ENCODE results near the gene LRRC2. TPM values are rescaled to one million over a fixed set of nuclear protein-coding genes. Genes with fewer than 3 reads are reported as not detected.

LRRC2 gene
- total RNA-seq, 1 donor from 2014 or later = 0.26 TPM

- H3K4me3 ChIP-seq (ENCODE audit: low read depth, low read length) = no peak overlapping the region
- no peaks in the 10 kb centered on the region for H3K36me3 ChIP-seq (ENCODE audit: control insufficient read depth, insufficient read depth, low read length)
- FAIRE-seq (no peak), DNase-seq (ENCODE audit: low read depth) (no peak)
- H3K27me3 ChIP-seq (ENCODE audit: control insufficient read depth, insufficient read depth, low read length) = peaks cover 3% of the 10 kb centered on the region
- no peak for TF ChIP-seq CTCF (IDR thresholded peaks at IDR 0.05; ENCODE audit: insufficient read depth, low read length, severe bottlenecking)
Observed at GRCh38 chr3:46479696-46480095, 86.4 kb downstream of the LRRC2 start.

GRCh38 chr3:46479021-46479420 lies 87.1 kb downstream of the LRRC2 start:
- peaks cover 3% of the 10 kb centered on the region for H3K27me3 ChIP-seq (ENCODE audit: control insufficient read depth, insufficient read depth, low read length)
- H3K36me3 ChIP-seq (ENCODE audit: control insufficient read depth, insufficient read depth, low read length) = no peaks in the 10 kb centered on the region
- FAIRE-seq (no peak), DNase-seq (ENCODE audit: low read depth) (no peak)
- TF ChIP-seq CTCF (IDR thresholded peaks at IDR 0.05; ENCODE audit: insufficient read depth, low read length, severe bottlenecking) = no peak
- no peak overlapping the region for H3K4me3 ChIP-seq (ENCODE audit: low read depth, low read length)

- Histone ChIP-seq H3K36me3 (ENCODE audit: control insufficient read depth, insufficient read depth, low read length) (no peaks in the 10 kb centered on the region), H3K4me3 (ENCODE audit: low read depth, low read length) (no peak overlapping the region), H3K27me3 (ENCODE audit: control insufficient read depth, insufficient read depth, low read length) (peaks cover 3% of the 10 kb centered on the region)
- TF ChIP-seq CTCF (IDR thresholded peaks at IDR 0.05; ENCODE audit: insufficient read depth, low read length, severe bottlenecking) = no peak
- FAIRE-seq (no peak), DNase-seq (ENCODE audit: low read depth) (no peak)
Observed at GRCh38 chr3:46478341-46478740, 87.8 kb downstream of the LRRC2 start.

- Histone ChIP-seq H3K36me3 (ENCODE audit: control insufficient read depth, insufficient read depth, low read length) (no peaks in the 10 kb centered on the region), H3K27me3 (ENCODE audit: control insufficient read depth, insufficient read depth, low read length) (peaks cover 4% of the 10 kb centered on the region), H3K4me3 (ENCODE audit: low read depth, low read length) (no peak overlapping the region)
- no peak for DNase-seq (ENCODE audit: low read depth)
- no peak for FAIRE-seq
- no peak for TF ChIP-seq CTCF (IDR thresholded peaks at IDR 0.05; ENCODE audit: insufficient read depth, low read length, severe bottlenecking)
Observed at GRCh38 chr3:46477756-46478155, 88.3 kb downstream of the LRRC2 start.

GRCh38 chr3:46477145-46477544 lies 89.0 kb downstream of the LRRC2 start:
- Histone ChIP-seq H3K4me3 (ENCODE audit: low read depth, low read length) (no peak overlapping the region), H3K36me3 (ENCODE audit: control insufficient read depth, insufficient read depth, low read length) (no peaks in the 10 kb centered on the region), H3K27me3 (ENCODE audit: control insufficient read depth, insufficient read depth, low read length) (peaks cover 7% of the 10 kb centered on the region)
- no peak for FAIRE-seq
- TF ChIP-seq CTCF (IDR thresholded peaks at IDR 0.05; ENCODE audit: insufficient read depth, low read length, severe bottlenecking) = no peak
- no peak for DNase-seq (ENCODE audit: low read depth)

GRCh38 chr3:46472736-46473135 lies 93.4 kb downstream of the LRRC2 start:
- H3K36me3 ChIP-seq (ENCODE audit: control insufficient read depth, insufficient read depth, low read length) = no peaks in the 10 kb centered on the region
- peaks cover 7% of the 10 kb centered on the region for H3K27me3 ChIP-seq (ENCODE audit: control insufficient read depth, insufficient read depth, low read length)
- no peak for TF ChIP-seq CTCF (IDR thresholded peaks at IDR 0.05; ENCODE audit: insufficient read depth, low read length, severe bottlenecking)
- no peak overlapping the region for H3K4me3 ChIP-seq (ENCODE audit: low read depth, low read length)
- FAIRE-seq = no peak
- no peak for DNase-seq (ENCODE audit: low read depth)
